Measurements from ENCODE around the gene DPP4.

GRCh38 chr2:161975813-161976160 lies 98.2 kb downstream of the DPP4 start:
- TF ChIP-seq MAX (IDR thresholded peaks at IDR 0.05; ENCODE audit: insufficient read depth, insufficient read length) (no peak), CTCF (IDR thresholded peaks at IDR 0.05; ENCODE audit: extremely low read depth in 1 of 2, insufficient read depth in 1 of 2, low read depth in 1 of 2, low read length in 2 of 2) (no peak), POLR2A (IDR thresholded peaks at IDR 0.05; ENCODE audit: low read depth, low read length) (no peak), EZH2 (IDR thresholded peaks at IDR 0.05; ENCODE audit: borderline replicate concordance, low read depth, low read length, severe bottlenecking) (no peak), FOS (IDR thresholded peaks at IDR 0.05; ENCODE audit: borderline replicate concordance, insufficient read depth, low read length) (no peak), JUN (IDR thresholded peaks at IDR 0.05; ENCODE audit: borderline replicate concordance, insufficient read depth, insufficient read length, low read depth) (no peak), POLR2AphosphoS5 (IDR thresholded peaks at IDR 0.05; ENCODE audit: insufficient read depth, low read depth, low read length) (no peak)
